Measurements from ENCODE around the gene REEP6.
"Not testable (repeated sequence)": the region's sequence is repeated elsewhere in the genome, so short reads cannot be mapped to it uniquely, and the experiment has no call there.

Gene REEP6

DNA sequence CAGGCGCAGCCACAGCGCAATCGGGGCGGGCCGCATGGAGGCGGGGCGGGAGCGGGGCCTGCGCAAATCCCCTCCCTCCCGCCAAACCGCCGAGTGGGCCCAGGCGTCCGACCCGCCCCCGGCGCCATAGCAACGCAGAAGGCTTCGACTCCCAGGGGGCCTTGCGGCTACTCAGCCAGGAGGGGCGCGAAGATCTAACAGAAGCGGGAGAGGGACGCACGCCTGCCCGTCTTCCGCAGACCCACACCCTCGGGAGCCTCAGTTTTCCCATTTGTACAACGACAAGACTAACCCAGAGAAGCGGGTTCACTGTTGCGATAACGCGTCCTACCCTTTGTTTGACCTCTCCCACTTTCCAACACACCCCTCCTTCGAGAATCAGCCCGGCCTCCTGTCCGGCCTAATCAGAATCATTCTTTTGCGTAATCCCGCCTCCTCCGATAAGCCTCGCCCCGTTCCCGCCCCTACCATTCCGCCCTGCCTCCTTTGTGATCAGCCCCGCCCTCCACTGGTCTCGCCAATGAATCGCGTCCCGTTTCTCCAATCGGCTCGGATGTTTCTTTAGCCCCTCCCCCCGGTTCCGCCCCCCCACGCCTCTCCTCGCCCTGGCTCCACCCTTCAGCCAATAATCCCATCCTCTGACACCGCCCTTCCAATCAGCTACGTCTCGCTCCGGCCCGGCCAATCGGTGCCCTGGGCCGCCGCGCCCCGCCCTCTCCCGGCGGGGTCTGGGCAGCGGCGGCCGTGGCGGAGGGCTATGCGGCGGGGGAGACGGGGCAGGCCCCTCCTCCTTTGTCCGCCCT lies 469 bp upstream of the REEP6 start, which contains the start of gene PCSK4:
Gene PCSK4 (minus strand): TSS at position 40 of the 803 bp plus-strand sequence. CDS start 4 bp downstream, at position 36.
- DNase-seq (ENCODE audit: low read depth), result peak; percentile 95

DNA sequence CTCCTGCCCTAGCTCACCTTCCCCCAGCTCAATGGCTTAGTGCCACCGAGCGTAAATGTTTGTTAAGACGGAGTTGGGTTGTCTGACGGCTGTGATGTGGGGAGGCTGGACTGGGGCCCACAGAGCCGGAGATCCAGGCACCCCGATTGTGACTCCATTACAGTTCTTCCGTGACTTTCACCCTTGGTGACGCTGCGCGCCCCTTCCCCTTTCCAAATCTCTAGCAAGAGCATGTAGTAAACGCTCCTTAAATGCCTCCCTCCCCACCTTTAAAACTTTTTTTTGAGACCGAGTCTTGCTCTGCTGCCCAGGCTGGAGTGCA lies 829 bp downstream of the REEP6 start:
- no peak for DNase-seq (ENCODE audit: low read depth)

DNA sequence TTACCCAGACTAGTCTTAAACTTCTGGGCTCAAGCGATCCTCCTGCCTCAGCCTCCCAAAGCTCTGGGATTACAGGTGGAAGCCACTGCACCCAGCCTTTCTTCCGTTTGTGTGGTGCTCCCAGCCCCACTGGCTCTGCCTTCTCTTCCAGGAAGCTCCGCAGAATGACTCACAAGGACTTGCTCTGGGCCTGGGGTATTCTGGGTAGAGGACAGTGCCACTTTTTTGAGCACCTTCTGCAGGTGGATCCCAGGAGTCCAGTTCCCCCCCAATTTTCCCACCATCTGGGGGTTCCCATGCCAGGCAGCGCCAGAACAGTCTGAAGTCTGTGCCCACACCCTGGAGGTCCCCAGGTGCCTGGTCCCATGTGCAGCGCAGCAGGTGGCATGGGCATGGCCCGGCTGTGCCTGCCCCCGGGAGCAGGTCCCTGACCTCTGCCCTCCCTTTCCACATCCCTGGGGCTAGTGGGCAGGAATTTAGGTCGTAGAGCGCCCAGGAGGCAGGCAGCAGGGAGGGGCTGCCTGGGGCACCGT lies 1.6 kb downstream of the REEP6 start:
- DNase-seq (ENCODE audit: low read depth), result no peak

DNA sequence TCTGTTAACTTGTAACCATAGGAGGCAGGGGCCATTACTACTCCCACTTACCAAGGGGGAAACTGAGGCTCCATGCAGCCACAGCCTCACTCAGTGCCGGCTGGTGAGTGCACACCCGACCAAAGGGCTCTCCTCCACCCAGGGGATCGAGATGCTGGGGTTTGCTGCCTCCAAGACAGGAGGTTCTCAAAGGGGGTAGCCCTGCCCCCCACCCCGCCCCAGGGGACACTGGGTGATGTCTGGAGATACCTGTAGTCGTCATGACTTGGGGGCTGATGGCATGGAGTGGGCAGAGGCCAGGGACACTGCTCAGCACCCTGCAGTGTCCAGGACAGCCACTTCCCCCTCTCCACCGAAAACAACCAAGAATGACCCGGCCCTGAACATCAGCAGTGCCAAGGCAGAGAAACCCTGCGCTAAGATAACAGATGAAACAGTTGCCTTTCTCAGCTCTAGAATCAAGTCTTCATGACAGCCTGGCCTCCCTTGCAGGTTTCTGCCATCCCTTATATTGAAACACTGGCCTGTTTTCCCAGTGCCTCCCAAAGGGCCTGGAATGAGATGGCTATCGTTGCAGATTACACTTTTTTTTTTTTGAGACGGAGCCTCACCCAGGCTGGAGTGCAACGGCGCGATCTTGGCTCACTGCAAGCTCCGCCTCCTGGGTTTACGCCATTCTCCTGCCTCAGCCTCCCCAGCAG lies 3.3 kb downstream of the REEP6 start:
- no peak for DNase-seq (ENCODE audit: low read depth)

DNA sequence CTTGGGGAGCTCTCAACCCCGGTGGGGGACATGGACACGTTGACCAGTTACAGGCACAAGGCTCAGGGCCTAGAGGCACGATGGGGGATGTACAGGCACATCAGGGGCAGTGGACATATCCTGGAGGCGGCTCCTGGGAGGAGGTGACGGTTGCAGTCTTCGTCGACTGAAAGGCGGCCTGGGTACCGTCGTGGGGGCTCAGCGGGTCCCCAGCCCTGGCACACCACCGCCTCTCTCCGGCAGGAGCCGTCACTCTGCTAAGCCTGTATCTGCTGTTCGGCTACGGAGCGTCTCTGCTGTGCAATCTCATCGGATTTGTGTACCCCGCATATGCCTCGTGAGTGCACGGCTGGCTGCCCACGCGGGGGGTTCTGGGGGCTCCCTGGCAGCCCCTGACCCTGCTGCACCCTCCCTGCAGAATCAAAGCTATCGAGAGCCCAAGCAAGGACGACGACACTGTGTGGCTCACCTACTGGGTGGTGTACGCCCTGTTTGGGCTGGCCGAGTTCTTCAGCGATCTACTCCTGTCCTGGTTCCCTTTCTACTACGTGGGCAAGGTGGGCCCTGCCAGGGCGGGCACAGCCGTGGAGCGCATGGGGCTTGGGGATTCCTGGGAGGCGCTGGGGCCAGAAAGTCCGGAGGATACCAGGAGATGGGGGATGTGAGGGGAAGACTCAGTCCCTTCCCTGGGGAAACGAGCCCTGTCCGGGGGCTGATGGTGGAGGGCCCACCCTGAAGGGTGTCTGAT lies 4.2 kb downstream of the REEP6 start:
- no peak for DNase-seq (ENCODE audit: low read depth)

DNA sequence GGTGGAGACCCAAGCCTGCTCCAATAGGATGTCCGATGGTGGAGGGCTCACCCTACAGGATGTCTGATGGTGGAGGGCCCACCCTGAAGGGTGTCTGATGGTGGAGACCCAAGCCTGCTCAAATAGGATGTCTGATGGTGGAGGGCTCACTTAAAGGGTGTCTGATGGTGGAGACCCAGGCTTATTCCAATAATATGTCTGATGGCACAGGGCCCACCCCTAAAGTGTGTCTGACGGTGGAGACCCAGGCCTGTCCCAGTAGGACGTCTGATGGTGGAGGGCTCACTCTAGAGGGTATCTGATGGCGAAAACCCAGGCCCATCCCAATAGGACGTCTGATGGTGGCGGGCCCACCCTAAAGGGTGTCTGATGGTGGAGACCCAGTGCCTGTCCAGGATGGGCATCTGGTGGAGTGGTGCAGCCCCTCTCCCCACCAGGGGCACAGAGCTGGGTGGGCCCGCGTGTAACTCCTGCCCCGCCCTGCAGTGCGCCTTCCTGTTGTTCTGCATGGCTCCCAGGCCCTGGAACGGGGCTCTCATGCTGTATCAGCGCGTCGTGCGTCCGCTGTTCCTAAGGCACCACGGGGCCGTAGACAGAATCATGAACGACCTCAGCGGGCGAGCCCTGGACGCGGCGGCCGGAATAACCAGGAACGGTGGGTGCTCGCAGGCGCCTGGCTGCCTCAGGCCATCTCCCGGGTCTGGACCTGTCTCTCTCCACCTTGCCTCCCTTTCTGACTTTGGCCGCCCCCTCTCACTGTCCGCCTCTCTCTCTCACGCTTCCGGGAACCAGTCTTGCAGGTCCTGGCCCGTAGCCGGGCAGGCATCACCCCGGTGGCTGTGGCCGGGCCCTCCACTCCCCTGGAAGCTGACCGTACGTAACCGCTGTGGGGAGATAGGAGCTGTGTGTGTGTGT lies 5.1 kb downstream of the REEP6 start:
- DNase-seq (ENCODE audit: low read depth), result no peak

DNA sequence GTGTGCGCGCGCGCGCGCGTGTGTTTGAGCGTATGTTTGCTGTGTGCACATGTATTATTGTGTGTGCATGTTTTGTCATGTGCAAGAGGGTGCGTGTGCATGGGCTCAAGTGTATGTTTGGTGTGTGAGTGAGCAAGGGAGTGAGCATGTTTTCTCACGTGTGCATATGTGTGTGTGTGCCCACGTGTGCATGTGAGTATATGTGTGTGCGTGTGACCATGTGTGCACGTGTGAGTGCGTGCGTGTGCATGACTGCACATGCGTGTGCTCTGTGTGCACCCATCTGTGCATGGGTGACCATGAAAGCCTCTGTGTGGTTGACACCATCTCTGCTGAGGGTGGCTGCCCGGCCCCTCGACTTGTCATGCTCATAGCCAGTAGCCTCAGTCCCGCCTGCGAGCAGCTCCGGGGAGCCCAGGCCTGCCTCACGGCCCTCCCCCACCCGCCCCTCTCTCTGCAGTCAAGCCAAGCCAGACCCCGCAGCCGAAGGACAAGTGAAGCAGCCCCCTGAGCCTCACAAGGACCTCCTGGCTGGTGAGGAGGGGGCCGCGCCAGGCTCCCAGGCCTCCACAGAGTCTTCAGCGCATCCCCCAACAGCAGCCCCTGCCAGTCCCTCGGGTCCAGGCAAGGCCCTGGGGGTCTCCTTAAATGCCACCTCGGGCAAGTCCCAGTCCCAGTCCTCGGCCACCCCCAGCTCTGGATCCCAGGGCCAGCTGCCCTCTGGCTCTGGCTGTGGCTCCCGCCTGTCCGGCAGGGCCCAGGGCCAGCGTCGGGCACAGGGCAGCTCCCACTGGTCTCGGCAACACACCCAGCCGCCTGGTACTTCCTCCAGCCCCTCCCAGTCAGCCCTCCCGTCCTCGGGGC lies 6.0 kb downstream of the REEP6 start:
- DNase-seq (ENCODE audit: low read depth), result no peak

DNA sequence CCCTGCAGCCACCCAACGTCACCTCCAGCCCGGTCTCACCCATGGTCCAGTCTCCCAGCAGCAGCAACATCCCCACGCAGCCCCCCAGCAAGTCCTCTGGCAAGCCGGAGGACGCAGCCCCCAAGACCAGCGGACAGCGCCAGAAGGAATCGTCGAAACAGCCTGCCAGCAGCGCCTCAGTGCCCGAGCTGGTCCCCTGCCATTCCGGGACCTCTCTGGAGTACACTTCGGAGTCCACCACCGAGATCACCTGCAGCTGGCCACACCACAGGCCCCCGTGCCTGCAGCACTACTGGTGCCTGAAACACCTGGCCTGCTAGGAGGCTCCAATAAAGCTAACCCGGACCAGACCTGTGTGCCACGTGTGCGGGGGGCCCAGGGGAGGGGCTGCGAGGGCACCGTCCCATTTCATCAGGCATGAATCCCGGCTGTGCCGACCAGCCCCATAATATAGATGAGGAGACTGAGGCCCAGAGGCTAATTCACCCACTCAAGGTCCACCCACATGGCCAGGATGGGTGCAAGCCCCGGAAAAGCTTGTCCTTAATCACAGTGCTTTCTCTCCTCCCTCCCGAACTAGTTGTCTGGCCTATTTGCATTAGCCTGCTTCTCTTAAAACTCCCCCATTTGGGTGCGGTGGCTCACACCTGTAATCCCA lies 6.7 kb downstream of the REEP6 start:
- DNase-seq (ENCODE audit: low read depth), result no peak

DNA sequence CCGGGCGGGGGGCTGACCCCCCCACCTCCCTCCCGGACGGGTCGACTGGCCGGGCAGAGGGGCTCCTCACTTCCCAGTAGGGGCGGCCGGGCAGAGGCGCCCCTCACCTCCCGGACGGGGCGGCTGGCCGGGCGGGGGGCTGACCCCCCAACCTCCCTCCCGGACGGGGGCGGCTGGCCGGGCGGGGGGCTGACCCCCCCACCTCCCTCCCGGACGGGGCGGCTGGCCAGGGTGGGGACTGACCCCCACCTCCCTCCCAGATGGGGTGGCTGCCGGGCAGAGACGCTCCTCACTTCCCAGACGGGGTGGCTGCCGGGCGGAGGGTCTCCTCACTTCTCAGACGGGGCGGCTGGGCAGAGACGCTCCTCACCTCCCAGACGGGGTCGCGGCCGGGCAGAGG lies 8.2 kb downstream of the REEP6 start:
- DNase-seq (ENCODE audit: low read depth), result not testable (repeated sequence)

DNA sequence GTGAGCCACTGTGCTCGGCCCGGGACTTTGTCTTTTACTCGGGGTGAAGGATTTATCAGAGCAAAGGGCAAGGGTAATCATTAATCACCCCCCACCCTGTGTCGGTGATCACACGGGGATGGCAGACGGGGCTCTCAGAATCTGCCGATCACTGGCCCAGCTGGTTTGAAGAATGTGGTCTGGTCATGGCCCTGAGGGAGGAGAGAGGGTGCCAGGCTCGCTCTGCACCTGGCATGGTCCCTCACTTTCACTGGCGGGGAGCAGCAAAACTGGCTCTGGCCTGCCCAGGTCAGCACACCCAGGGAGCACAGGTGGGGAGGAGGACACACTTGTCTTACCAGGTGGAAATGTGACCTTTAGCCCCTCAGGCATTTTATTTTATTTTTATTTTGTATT lies 10.2 kb downstream of the REEP6 start:
- no peak for DNase-seq (ENCODE audit: low read depth)

DNA sequence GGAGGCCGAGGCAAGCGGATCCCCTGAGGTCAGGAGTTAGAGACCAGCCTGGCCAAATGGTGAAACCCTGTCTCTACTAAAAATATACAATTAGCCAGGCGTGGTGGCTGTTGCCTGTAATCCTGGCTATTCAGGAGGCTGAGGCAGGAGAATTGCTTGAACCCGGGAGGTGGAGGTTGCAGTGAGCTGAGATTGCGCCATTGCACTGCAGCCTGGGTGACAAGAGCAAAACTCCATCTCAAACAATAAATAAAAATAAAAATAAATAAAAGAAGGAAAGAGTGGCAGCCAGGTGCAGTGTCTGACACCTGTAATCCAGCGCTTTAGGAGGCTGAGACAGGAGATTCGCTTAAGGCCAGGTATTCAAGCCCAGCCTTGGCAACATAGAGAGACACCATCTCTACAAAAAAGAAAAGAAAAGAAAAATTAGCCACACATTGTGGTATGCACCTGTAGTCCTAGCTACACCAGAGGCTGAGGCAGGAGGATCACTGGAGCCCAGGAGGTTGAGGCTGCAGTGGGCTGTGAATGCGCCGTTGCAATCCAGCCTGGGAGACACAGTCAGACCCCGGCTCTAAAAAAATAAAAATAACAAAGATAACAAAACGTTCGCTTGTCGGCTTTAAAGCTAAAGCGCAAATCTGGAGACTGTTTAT lies 11.6 kb downstream of the REEP6 start:
- DNase-seq (ENCODE audit: low read depth), result no peak

DNA sequence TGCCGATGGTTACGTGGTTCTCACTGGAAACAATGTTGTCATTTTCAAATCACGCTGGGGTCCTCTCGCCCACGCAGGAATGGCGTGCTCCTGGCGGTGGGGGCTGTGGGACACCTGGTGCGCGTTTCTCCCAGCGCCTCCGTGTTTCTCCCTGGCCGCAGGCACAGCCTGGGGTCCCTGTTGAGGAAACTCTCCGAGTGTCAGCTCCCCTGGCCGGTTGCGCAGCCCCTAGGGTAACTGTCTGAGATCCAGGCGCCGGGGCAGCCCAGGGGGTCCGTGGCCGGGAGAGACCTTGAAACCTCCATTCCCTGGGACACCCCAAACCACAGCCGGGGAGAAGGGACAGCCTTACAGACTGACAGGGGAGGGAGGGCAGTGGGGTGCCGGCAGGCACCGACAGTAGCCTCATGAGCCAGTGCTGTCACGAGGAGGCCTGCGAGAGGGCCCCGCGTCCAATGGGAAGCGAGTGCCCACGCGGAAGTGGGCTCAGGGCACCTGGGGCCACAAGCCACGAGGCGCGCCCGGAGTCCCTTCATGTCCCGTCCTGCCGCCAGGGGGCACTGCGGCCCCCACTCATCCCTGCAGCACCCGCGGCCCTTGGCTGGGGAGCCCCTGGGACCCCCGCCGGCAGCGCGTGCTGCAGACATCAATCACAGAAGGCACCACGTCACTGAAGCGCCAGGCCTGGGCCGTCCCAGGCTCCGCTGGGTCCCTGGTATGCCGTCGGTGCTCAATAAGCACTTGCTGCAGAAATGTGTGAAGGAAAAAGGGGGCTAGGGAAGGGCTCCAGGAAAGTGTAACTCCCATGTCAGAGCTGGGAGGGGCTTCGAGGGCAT lies 12.3 kb downstream of the REEP6 start:
- peak; percentile 41 for DNase-seq (ENCODE audit: low read depth)

DNA sequence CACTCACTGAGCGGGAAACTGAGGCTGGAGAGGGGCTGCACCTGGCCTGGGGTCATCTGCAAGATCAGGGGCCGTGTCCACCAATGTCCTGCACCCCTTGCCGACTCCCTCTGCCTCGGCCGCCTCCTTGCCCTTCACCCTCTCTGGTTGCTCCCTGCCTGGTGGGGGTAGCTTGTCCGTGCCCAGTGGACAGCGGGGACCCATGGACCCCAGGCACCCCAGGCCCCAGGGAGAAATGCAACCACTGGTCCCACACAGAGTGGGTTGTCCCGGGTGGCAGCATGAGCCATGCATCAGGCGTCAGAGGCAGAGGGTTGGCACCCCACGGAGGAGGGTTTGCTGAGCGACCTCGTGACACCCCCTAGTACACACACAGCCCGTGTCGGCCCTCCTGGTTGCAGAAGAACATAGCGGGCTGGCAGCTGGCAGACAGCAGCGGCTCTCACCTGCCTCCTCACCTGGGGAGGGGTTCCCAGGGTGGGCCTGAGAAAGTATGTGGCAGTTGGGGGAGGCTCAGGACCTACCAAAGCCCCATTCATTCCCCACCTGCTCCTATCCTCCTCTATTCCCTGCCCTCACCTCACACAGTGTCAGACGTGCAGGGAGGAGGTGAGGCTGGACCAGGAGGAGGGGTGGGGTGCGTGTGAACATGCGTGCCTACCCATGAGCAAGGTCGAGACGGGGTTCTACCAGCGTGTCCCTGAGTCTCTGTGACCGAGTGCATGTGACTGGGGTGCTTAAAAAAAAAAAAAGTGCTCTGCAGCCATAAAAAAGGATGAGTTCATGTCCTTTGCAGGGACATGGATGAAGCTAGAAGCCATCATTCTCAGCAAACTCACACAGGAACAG lies 13.2 kb downstream of the REEP6 start:
- DNase-seq (ENCODE audit: low read depth), result no peak

DNA sequence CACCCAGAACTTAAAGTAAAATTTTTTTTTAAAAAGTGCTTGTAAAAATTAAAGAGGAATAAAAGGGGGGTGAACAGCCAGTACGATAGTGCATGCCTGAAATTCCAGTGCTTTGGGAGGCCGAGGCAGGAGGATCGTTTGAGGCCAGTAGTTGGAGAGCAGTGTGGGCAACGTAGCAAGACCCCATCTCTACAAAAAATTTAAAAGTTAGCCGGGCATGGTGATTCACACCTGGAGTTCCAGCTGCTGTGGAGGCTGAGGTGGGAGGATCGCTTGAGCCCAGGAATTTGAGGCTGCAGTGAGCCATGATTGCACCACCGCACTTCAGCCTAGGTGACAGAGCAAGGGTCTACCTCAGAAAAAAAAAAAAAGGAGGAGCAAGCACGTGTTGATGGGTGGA lies 14.0 kb downstream of the REEP6 start:
- DNase-seq (ENCODE audit: low read depth), result no peak

DNA sequence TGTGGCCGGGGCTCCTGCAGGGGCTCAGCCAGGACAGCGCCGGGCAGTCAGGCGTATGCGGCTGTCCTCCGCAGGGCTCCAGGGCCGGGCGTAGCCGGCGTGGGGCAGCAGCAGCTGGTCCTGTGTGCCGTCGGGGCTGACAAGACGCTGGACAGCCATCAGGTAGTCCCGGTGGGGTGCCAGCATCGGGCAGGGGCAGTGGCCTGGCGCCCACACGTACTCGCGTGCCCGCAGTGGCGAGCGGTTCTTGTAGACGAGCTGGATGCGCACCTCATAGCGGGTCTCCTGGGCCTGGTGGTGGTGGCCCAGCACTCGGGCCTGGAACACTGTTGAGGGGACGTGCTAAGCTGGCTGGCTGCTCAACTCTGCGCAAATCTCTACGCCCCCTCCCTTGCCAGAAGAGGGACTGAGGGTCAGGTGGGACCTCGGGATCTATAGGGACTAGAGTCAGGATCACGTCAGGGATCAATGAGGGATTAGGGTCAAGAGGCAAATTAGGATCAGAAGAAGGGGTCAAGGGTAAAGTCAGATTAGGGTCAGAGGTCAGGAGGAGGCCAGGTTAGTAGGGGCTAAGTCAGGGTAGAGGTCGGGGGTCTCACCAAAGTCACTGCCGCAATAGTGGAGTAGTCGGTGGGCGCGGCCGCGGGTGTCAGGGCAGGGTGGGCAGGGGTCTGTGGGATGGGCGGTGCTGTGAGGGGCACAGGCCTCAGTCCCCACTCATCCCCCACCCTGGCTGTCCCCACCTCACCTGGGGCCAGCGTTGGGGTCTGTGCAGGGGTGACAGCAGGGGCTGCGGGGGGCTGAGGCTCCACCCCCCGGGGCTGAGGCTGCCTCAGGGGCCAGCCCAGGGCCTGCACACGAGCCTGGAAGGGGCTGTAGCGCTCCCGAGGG lies 15.3 kb downstream of the REEP6 start:
- DNase-seq (ENCODE audit: low read depth), result no peak

DNA sequence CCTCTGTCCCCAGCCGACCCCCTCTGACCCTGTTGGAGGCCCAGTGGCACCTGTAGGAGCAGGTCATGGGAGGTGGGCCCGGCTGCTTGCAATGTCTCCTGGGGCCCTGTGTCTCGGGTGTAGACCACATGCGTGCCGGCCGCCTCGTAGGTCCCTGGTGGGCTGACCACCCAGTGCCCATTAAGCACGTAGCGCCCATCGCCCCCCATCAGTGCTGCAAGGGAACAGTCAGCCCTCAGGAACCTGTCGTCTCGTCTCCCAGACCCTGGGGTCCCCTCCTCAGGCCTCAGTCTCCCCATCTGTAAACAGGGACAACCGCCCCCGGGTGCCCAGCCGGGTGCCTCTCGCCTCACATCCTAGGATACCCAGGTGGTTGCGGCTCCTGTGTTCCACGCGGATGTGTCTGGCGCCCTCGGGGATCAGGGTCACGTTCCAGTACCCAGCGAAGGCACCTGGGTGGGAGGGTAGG lies 16.2 kb downstream of the REEP6 start:
- DNase-seq (ENCODE audit: low read depth), result no peak
